HG03571 (cell line): ENCODE measurements around the gene ZNF446.
"Not testable (repeated sequence)": the region's sequence is repeated elsewhere in the genome, so short reads cannot be mapped to it uniquely, and the experiment has no call there.

ENCODE experiments used
- ATAC-seq: cut with Tn5 transposase; IDR thresholded peaks from one replicate; pipeline ENCODE4 v1.9.1; 2021; ENCODE audit not compliant: unreplicated experiment

The ZNF446 gene

GRCh38 chr19:58469241-58470013, 6.7 kb upstream of the ZNF446 start:
- no peak for ATAC-seq

- not testable (repeated sequence) for ATAC-seq
Observed at GRCh38 chr19:58470837-58471543, 5.2 kb upstream of the ZNF446 start.

DNA sequence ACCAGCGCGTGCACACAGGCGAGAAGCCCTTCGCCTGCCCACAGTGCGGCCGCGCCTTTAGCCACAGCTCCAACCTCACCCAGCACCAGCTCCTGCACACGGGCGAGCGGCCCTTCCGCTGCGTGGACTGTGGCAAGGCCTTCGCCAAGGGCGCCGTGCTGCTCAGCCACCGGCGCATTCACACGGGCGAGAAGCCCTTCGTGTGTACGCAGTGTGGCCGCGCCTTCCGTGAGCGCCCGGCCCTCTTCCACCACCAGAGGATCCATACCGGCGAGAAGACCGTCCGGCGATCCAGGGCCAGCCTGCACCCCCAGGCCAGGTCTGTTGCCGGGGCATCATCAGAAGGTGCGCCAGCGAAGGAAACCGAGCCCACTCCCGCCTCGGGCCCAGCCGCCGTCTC, 4.4 kb upstream of the ZNF446 start:
- no peak for ATAC-seq

GRCh38 chr19:58473775-58474174, 2.4 kb upstream of the ZNF446 start:
- ATAC-seq, result no peak

- ATAC-seq, result no peak
Observed at GRCh38 chr19:58474291-58474996, 1.7 kb upstream of the ZNF446 start.

- ATAC-seq, result no peak
Observed at GRCh38 chr19:58474997-58475713, 997 bp upstream of the ZNF446 start.

DNA sequence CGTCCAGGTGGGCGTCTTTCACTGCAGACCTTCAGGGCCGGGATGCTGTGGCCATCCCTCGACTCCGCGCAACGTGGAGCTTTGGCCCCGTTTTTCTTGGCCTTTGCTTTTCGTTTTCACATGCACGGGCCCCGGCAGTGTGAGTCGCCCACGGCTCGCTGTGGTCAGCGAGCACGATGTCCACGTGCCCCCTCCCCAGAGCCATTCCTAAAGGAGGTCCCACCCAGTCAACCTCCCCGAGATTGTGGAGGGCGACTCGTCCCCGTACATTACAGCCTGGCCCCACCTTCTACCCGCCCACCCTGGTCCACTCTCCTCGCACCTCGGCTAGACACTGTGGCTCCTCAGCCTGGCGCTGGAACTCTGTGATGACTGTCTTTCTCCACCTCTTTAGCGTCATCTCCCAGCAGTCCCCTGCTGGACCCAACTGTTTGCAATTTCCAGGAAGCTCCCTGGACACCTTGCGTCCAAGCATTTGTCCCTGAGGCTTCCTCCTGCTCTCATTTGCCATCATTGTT, 405 bp downstream of the ZNF446 start:
- ATAC-seq, result no peak

- no peak for ATAC-seq
Observed at GRCh38 chr19:58477130-58477529, 978 bp downstream of the ZNF446 start.

DNA sequence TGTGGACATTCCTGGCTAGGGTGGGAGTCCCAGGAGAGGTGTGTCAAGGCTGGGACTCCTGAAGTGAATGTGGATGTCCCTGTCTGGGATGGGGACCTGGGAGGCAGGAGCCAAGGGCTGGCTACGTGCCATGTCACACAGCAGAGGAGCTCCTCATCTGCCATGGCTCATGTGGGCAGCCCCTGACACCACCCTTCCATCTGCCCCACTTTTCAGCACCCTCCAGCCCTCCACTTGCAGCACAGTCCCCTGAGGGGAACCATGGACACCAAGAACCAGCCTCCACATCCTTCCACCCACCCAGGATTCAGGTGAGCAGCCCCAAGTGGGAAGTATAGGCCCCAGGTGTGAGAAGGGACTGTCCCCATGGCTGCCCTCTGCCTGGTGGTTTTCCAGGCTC, 1.7 kb downstream of the ZNF446 start:
- ATAC-seq, result no peak

- no peak for ATAC-seq
Observed at GRCh38 chr19:58479303-58479702, 3.2 kb downstream of the ZNF446 start.

- no peak for ATAC-seq
Observed at GRCh38 chr19:58479736-58480480, 3.8 kb downstream of the ZNF446 start.

- no peak for ATAC-seq
Observed at GRCh38 chr19:58480481-58480830, 4.3 kb downstream of the ZNF446 start.

DNA sequence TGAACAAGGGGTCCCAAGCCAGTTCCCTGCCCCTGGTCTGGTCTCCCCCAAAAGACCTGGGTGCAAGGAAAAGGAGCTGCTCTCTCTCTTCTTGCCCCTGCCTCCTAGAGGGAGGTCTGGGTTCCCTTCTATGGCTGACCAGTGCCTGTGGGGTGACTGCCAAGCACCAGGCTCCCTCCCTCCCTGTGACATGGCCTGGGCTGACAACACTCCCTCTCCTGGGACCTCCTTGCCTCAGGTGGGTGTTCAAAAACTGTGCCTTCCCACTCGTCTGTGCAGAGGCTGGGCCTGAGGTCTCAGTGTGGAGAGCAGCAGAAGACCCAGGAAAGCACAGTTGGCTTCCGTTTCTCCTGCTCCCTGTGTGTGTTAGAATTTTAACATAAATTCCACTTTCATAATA, 4.7 kb downstream of the ZNF446 start:
- no peak for ATAC-seq

DNA sequence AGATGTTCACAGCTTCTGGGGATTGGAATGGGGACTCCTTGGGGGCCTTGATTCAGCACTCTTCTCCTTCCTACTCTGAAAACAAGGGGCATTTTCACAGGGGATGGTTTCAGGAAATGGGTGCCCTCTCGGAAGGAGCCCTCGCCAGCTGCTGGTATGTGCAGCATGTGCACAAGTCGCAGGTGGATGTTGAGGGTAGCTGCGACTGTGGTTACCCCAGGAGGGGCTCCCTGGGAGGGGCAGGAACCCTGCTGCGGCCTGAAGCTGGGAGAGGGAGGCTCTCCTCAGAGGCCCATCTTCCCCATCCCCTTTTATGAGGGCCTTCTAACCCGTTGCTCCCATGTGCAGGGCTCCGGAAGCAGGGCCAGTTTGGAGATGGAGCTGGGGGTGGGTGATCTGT, 6.2 kb downstream of the ZNF446 start:
- no peak for ATAC-seq

DNA sequence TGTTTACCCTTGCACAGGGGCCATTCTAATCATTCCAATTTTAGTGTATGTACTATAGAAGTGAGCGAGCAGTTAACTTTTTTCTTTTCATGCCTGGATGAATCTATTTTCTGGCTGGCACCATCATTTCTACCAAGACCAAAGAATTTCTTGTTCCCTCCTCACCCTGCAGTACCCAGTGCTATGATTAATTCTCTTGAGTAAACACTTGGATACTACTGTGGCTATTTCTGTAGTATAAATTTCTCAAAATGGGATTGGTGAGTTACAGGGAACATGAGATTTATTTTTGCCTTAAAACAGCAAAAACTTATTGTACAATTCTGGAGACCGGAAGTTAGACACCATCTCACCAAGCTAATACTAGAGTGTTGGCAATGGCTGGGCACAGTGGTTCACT, 7.6 kb downstream of the ZNF446 start:
- no peak for ATAC-seq

- not testable (repeated sequence) for ATAC-seq
Observed at GRCh38 chr19:58484349-58484748, 8.2 kb downstream of the ZNF446 start.

DNA sequence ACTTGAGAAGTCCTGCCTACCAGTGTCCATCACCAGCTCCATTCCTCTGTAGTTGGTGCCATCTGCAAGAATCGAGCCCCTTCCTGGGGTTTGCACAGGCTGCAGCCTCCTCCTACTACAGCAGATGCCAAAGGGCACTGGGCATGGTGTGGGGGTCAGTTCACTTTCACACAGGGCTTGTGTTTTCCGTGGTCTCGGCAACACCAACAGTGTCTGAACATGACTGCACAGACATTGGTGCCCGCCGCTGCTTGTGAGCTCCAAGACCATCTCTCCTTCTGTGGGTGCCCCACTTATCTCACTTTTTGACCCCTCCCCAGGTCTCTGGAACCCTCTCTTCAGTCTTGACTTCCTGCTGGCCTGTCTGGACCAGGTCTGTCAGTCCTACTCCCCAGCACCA, 15.2 kb downstream of the ZNF446 start:
- no peak for ATAC-seq

- no peak for ATAC-seq
Observed at GRCh38 chr19:58492265-58492664, 16.1 kb downstream of the ZNF446 start.

DNA sequence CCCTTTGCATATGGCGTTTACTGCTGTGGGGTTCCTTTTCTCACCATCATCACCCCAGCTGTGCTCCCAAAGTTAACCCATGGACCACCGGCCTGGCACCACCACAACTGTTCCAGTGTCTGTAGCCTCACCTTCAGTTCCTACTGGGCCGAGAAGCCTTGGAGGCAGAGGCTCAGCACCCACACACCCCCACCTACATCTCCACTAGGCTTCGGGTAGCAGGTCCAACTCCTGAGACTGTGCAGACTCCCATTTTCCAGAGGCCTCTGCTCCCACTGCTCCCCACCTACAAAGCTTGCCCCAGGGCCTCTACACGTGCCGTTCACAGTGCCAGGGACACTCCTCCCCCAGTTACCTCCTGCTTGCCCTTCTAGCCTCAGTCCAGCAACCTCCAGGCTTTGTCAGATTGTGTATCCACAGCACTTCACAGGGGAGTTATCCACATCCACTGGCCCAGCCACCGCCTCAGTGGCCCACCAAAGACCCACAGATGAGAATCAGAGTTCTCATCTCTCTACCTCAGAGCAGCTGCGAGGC, 21.6 kb downstream of the ZNF446 start:
- ATAC-seq, result no peak

GRCh38 chr19:58498316-58499020, 22.3 kb downstream of the ZNF446 start:
- ATAC-seq, result peak; percentile 3
